Activated T-helper 1 cell treated with Interleukin-2 at 50 U/mL for 16 hours (primary cell): ENCODE measurements around the gene PRXL2B.
"Not testable (repeated sequence)": the region's sequence is repeated elsewhere in the genome, so short reads cannot be mapped to it uniquely, and the experiment has no call there.

ENCODE experiments used
- DNase-seq: peaks from one replicate; pipeline ENCODE4 v3.0.0-alpha.2; 2020; ENCODE audit warnings: low read depth

PRXL2B gene

DNA sequence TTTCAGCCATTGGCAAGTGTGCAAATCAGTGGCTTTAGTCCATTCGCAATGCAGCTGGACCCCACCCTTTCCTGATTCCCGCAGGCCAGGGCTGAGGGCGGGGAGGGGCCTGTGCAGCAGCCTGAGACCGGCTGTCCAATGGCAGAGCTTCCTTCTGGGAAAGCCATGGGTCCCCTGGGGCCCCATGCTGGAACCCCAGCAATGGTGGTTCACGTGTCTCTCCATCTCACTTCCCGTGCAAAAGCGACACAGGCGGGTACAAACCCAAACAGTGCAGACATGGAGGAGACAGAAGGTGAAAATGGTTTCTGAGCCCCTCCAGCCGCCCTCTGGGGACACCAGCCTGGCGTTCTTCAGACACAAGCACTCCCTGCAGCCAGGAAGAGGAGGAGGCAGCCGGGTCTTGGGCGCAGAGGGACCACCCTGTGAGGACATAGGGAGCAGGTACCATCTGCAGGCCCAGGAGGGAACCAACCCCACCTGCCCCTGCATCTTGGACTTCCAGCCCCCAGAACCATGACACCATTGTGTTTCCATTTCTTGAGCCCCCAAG is 36.2 kb upstream of the PRXL2B start:
- not testable (repeated sequence) for DNase-seq

GRCh38 chr1:2551544-2551943 is 35.0 kb upstream of the PRXL2B start:
- not testable (repeated sequence) for DNase-seq

GRCh38 chr1:2552189-2552588 is 34.4 kb upstream of the PRXL2B start:
- DNase-seq: no peak

DNA sequence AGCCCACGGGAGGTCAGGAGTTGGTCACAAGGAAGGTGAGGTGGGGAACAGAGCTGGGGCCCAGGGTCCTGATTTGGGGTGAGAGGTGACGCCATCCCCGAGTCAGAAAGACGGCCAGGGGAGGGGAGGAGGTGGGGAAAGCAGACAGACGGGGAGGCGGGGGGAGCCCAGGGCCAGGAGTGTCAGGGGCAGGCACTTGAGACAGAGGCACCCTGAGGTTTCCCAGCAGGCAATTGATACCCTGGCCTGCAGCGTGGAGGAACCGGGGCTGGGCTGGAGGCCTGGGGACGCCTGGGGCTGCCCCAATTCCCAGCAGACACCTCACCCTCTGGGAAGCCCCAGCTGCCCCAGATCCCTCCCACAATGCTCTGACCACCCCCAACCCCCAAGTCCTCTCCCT is 33.5 kb upstream of the PRXL2B start:
- not testable (repeated sequence) for DNase-seq

DNA sequence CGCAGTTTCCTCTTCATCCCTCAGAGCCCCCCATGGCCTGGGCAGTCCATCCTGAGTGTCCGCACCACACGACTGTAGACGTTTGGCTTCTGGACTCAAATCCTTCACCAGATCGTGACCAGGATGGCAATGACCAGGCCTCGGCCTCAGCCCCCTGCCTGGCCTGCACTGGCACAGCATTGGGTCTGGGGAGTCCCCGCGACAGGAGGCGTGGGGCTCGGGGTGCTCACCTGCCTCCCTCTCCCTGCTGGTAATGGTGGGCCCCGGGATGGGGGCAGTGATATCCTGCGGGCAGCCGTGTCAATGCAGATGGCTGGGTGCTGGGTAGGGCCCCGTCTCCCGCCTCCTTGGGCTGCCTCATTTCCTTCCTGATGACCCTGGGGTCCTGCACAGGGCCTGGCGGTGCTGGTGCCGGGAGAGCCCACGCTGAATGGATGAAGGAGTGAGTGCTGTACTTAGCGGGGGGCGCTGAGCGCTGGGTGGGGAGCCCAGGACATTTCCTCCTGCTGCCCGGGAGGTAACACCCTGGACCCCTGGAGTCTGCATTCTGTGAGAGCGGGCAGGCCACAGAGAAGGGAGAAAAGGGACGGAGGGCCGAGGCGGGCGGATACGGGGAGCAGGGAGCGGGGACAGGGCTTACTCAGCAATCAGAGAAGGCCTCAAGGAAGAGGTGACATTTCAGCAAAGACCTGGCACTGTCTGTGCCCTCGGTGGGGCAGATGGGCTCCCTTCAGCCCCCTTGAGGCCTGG is 32.5 kb upstream of the PRXL2B start:
- no peak for DNase-seq

DNA sequence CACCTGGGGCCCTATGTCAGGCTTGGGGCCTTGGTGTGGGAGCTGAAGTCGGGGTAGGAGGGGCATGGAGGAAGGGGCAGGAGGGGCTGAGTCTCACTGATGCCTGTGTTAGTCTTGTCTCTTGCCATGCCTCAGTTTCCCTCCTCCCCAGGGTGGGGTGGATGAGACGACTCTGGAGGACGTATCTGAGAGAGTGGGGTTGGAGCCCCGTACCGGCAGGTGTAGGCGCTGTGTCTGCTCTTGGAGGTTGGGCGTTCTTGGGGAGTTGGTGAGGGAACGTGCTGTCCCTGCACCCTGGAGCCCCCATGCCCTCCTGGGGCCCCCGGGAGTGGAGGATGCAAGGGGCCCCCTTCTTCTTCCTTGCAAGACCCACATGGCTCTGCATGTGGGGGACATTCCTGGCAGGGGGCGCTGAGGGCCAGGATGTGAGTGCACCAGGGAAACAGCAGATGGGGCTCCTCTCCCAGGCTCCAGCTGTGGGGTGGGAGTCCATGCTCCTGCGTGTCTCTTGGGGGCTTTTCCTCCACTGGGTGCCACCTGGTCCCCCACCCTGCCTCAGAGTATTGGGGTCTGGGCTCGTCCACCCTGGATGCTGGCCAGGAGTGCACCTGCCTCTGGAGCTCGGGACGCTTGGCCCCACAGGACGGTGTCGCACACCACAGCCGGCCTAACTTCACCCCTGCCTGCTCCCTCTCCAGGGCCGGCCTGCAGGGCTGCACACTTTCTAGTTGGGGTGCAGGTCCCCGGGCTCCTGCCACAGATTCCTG is 31.8 kb upstream of the PRXL2B start:
- DNase-seq: no peak

GRCh38 chr1:2555634-2556276 is 30.8 kb upstream of the PRXL2B start:
- DNase-seq: peak; percentile 51

DNA sequence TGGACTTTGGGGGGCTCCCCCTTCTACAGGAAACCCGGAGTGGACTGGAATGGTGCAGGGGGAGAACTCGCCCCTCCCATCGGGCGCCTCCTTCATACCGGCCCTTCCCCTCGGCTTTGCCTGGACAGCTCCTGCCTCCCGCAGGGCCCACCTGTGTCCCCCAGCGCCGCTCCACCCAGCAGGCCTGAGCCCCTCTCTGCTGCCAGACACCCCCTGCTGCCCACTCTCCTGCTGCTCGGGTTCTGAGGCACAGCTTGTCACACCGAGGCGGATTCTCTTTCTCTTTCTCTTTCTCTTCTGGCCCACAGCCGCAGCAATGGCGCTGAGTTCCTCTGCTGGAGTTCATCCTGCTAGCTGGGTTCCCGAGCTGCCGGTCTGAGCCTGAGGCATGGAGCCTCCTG is 30.3 kb upstream of the PRXL2B start, which contains the start of gene TNFRSF14:
Gene TNFRSF14, plus strand, starts transcription at position 95 of the 401 bp plus-strand sequence. Its CDS starts 294 bp downstream, at position 389.
- DNase-seq: peak; percentile 52

GRCh38 chr1:2556678-2557481 is 29.7 kb upstream of the PRXL2B start:
- DNase-seq: no peak

GRCh38 chr1:2557482-2558400 is 28.8 kb upstream of the PRXL2B start:
- DNase-seq: no peak

DNA sequence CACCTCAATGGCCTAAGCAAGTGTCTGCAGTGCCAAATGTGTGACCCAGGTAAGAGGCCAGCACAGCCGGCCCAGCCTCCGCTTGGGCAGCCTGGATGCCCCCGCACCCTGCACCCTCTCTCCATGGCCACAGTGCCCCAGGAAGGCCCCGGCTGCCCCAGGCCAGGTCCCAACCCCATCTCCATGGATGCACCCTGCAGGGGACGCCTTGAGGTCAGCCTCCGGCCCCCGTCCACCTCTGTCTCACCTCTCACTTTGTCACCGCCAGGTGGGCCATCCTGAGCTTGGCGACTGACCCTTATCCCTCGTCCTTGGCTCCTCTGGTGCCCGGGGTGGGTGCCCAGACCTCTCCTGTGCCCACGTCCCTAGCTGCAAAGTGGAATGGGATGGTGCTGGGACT is 28.2 kb upstream of the PRXL2B start:
- DNase-seq: no peak

GRCh38 chr1:2558861-2559260 is 27.7 kb upstream of the PRXL2B start:
- DNase-seq: no peak

- no peak for DNase-seq
Measured at GRCh38 chr1:2559509-2560298, 26.9 kb upstream of the PRXL2B start.

- no peak for DNase-seq
Measured at GRCh38 chr1:2560299-2561073, 26.1 kb upstream of the PRXL2B start.

DNA sequence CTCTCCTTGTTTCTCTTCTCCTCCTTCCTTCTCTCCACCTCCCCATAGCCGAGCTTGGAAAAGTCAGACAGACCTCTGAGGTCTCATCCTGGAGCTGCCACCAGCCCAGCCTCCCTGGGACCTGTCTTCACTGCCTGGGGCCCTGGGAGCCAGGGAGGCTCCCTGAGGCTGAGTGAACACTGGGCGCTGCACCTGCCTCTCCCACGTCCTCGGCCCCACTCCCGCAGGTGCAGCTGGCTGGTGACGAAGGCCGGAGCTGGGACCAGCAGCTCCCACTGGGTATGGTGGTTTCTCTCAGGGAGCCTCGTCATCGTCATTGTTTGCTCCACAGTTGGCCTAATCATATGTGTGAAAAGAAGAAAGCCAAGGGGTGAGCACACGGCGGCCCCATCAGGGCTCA is 25.1 kb upstream of the PRXL2B start:
- no peak for DNase-seq

- DNase-seq: no peak
Measured at GRCh38 chr1:2561898-2562895, 24.4 kb upstream of the PRXL2B start.

- DNase-seq: no peak
Measured at GRCh38 chr1:2563205-2563604, 23.4 kb upstream of the PRXL2B start.
